ENCODE data around the gene SORL1-AS1.

SORL1-AS1 gene

DNA sequence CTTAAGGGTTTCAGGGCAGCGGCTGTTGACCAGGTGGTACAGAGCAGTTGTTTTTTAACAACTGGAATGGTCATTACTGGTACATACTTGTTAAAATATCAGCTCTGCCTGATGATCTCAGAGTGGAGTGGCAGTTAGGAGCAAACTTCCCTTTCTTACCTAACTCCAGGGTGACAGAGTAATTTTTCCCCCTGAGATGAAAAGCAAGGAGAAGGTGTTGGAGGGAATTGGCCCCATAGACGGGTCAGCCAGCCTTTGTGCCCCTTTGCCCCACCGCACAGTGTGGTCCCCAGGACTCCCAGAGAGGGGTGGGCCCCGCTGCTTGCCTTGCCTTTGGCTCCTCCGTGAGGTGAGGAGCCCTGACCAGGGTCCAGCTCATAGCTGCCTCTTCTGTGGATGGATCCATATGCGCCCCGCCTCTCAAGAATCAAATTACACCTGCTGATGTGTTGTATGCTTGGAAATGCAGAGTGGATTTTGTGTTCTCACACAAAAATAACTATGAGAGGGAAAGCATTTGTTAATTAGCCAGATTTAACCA, 27.0 kb upstream of the SORL1-AS1 start:
- TF ChIP-seq, protein P1, sequence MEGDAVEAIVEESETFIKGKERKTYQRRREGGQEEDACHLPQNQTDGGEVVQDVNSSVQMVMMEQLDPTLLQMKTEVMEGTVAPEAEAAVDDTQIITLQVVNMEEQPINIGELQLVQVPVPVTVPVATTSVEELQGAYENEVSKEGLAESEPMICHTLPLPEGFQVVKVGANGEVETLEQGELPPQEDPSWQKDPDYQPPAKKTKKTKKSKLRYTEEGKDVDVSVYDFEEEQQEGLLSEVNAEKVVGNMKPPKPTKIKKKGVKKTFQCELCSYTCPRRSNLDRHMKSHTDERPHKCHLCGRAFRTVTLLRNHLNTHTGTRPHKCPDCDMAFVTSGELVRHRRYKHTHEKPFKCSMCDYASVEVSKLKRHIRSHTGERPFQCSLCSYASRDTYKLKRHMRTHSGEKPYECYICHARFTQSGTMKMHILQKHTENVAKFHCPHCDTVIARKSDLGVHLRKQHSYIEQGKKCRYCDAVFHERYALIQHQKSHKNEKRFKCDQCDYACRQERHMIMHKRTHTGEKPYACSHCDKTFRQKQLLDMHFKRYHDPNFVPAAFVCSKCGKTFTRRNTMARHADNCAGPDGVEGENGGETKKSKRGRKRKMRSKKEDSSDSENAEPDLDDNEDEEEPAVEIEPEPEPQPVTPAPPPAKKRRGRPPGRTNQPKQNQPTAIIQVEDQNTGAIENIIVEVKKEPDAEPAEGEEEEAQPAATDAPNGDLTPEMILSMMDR (IDR thresholded peaks at IDR 0.05; ENCODE audit: partially characterized antibody, unreplicated experiment), result no peak
- Mint-ChIP-seq H3K4me3 (ENCODE audit: unreplicated experiment) (no peak overlapping the region), H3K9me3 (ENCODE audit: unreplicated experiment) (peaks cover 6% of the 10 kb centered on the region), H3K27ac (ENCODE audit: unreplicated experiment) (no peak overlapping the region), H3K27me3 (ENCODE audit: unreplicated experiment) (peaks cover 3% of the 10 kb centered on the region), H3K36me3 (ENCODE audit: unreplicated experiment) (no peaks in the 10 kb centered on the region), H3K4me1 (ENCODE audit: low read depth, unreplicated experiment) (peaks cover 15% of the 10 kb centered on the region)
- no peak for DNase-seq

DNA sequence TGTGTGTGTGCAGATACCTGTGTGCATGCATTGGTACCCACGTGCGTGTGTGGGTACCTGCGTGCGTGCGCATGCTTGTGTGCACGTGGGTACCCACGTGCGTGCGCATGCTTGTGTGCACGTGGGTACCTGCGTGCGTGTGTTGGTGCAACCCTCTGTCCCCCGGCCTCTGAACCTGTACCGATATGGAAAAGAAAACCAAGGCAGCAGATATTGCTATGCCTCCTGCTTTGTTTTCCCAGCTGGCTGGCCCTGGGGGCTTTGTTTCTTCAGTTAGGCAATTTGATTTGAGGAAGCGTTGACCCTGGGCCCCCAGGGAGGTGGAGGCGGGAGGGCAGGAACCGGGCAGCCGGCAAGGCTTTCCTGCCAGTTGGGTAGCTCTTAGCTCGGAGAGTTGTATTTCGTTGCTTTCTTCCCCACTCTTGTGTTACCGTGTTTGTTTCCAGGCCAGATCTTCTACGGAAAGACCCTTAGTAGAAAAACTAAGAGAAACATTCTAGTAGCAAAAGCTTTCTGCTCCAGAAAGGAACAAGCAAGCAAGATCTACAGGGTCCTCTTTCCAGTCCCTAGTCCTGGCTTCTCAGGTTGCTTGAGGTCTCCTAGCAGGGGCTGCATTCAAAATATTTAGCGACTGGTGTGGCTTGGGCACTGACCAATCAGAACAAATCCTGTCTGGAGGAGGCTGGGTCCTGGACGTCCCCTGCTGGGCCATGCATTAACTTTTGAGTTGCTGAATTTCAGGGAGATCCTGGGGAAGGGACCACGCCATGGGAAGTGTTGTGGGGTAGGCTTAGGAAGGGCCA, 26.3 kb upstream of the SORL1-AS1 start:
- DNase-seq, result peak; percentile 64
- peak overlapping the region; percentile 71 for H3K27ac Mint-ChIP-seq (ENCODE audit: unreplicated experiment)
- peaks cover 15% of the 10 kb centered on the region for H3K4me1 Mint-ChIP-seq (ENCODE audit: low read depth, unreplicated experiment)
- peaks cover 3% of the 10 kb centered on the region for H3K27me3 Mint-ChIP-seq (ENCODE audit: unreplicated experiment)
- H3K36me3 Mint-ChIP-seq (ENCODE audit: unreplicated experiment), result no peaks in the 10 kb centered on the region
- peak overlapping the region; percentile 44 for H3K4me3 Mint-ChIP-seq (ENCODE audit: unreplicated experiment)
- TF ChIP-seq, protein P1 (IDR thresholded peaks at IDR 0.05; ENCODE audit: partially characterized antibody, unreplicated experiment), result no peak
- peaks cover 5% of the 10 kb centered on the region for H3K9me3 Mint-ChIP-seq (ENCODE audit: unreplicated experiment)

DNA sequence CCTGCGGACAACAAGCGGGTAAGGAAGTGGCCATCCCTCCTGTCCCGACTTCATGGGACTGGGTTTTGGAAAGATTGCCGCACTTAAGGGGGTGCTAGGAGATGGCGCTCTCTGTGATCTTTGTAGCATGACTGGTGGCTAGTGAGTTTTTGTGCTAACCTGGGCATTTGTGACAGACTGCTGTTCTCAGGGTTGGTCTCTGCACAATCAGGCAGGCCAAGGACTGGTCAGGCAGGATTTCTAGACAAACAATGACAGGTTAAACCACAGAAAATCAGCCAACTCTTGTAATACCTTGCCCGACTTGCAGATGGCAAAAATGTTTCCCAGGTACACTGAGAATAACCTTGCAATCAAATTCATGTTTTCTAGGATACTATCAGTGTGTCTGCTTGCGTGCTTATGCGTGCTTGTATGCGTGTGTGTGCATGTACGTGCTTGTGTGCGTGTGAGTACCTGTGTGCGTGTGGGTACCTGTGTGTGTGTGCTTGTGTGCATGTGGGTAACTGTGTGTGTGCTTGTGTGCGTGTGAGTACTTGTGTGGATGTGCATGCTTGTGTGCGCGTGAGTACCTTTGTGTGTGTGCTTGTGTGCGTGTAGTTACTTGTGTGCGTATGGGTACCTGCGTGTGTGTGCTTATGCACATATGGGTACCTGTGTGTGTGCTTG, 25.6 kb upstream of the SORL1-AS1 start:
- TF ChIP-seq, protein P1 (IDR thresholded peaks at IDR 0.05; ENCODE audit: partially characterized antibody, unreplicated experiment), result no peak
- peak overlapping the region; percentile 71 for H3K27ac Mint-ChIP-seq (ENCODE audit: unreplicated experiment)
- peaks cover 5% of the 10 kb centered on the region for H3K9me3 Mint-ChIP-seq (ENCODE audit: unreplicated experiment)
- H3K27me3 Mint-ChIP-seq (ENCODE audit: unreplicated experiment), result peaks cover 3% of the 10 kb centered on the region
- peaks cover 15% of the 10 kb centered on the region for H3K4me1 Mint-ChIP-seq (ENCODE audit: low read depth, unreplicated experiment)
- H3K4me3 Mint-ChIP-seq (ENCODE audit: unreplicated experiment), result peak overlapping the region; percentile 44
- no peaks in the 10 kb centered on the region for H3K36me3 Mint-ChIP-seq (ENCODE audit: unreplicated experiment)
- DNase-seq, result no peak

DNA sequence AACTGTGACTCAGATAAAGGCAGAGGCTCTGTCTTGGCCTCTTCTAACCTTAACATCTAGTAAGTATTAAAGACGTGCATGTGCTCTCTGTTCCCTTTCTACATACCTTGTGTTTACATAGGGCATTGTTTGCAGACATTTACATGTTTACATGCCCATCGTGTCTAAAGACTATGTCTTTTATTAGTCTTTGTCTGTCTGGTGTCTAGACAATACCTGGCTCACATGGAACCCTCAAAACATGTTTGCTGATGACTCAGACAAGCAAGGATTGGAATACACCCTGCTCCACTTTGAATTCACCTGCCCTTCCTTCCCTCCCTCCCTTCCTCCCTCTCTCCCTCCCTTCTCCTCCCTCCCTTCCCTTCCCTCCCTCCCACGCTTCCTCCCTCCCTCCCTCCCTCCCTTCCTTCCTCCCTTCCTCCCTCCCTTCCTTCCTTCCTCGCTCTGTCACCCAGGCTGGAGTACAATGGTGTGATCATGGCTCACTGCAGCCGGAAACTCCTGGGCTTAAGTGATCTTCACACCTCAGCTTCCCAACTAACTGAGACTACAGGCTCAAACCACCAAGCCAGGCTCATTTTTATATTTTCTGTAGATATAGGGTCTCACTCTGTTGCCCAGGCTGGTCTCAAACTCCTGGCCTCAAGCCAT, 23.7 kb upstream of the SORL1-AS1 start:
- Mint-ChIP-seq H3K9me3 (ENCODE audit: unreplicated experiment) (peaks cover 2% of the 10 kb centered on the region), H3K27ac (ENCODE audit: unreplicated experiment) (no peak overlapping the region), H3K36me3 (ENCODE audit: unreplicated experiment) (no peaks in the 10 kb centered on the region), H3K4me1 (ENCODE audit: low read depth, unreplicated experiment) (peaks cover 12% of the 10 kb centered on the region), H3K27me3 (ENCODE audit: unreplicated experiment) (peaks cover 3% of the 10 kb centered on the region), H3K4me3 (ENCODE audit: unreplicated experiment) (no peak overlapping the region)
- TF ChIP-seq, protein P1 (IDR thresholded peaks at IDR 0.05; ENCODE audit: partially characterized antibody, unreplicated experiment), result no peak
- no peak for DNase-seq

Measured in glutamatergic neuron (in vitro differentiated cells).